ENCODE results near the gene BAIAP2.

DNA sequence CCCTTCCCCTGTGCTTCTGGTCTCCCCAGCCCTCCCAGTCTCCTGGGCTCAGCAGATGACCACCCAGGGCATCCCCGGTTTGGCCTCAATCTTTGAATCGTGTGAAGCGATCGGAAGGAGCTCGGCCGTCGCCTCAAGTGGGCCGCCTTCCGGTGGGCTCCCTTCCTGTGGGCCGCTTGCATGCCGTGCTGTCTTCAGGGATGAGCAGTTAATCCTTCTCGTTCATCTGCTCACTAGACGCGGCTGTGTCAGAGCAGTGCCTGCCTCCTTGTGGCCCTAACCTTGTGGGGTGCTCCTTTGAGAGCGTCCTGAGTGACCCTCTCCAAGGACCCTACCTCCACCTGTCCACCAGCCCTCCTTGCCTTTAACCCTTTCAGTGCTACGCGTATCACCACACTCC, 40.4 kb downstream of the BAIAP2 start:
- TF ChIP-seq, protein P1, sequence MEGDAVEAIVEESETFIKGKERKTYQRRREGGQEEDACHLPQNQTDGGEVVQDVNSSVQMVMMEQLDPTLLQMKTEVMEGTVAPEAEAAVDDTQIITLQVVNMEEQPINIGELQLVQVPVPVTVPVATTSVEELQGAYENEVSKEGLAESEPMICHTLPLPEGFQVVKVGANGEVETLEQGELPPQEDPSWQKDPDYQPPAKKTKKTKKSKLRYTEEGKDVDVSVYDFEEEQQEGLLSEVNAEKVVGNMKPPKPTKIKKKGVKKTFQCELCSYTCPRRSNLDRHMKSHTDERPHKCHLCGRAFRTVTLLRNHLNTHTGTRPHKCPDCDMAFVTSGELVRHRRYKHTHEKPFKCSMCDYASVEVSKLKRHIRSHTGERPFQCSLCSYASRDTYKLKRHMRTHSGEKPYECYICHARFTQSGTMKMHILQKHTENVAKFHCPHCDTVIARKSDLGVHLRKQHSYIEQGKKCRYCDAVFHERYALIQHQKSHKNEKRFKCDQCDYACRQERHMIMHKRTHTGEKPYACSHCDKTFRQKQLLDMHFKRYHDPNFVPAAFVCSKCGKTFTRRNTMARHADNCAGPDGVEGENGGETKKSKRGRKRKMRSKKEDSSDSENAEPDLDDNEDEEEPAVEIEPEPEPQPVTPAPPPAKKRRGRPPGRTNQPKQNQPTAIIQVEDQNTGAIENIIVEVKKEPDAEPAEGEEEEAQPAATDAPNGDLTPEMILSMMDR (IDR thresholded peaks at IDR 0.05), result no peak
- no peak for TF ChIP-seq POLR2A (IDR thresholded peaks at IDR 0.05)
- no peak for TF ChIP-seq POLR2AphosphoS5 (IDR thresholded peaks at IDR 0.05; ENCODE audit: insufficient read depth in 1 of 2, low read depth in 1 of 2)
